ENCODE data around the gene SFXN4. TPM values are rescaled to one million over a fixed set of nuclear protein-coding genes. Genes with fewer than 3 reads are reported as not detected.

Gene SFXN4
- total and polyA plus RNA-seq, 2 of the 13 experiments (the other 11 are each of a cell fraction or from before 2014, with no cell fraction given), result 47.7 to 64.9 TPM

DNA sequence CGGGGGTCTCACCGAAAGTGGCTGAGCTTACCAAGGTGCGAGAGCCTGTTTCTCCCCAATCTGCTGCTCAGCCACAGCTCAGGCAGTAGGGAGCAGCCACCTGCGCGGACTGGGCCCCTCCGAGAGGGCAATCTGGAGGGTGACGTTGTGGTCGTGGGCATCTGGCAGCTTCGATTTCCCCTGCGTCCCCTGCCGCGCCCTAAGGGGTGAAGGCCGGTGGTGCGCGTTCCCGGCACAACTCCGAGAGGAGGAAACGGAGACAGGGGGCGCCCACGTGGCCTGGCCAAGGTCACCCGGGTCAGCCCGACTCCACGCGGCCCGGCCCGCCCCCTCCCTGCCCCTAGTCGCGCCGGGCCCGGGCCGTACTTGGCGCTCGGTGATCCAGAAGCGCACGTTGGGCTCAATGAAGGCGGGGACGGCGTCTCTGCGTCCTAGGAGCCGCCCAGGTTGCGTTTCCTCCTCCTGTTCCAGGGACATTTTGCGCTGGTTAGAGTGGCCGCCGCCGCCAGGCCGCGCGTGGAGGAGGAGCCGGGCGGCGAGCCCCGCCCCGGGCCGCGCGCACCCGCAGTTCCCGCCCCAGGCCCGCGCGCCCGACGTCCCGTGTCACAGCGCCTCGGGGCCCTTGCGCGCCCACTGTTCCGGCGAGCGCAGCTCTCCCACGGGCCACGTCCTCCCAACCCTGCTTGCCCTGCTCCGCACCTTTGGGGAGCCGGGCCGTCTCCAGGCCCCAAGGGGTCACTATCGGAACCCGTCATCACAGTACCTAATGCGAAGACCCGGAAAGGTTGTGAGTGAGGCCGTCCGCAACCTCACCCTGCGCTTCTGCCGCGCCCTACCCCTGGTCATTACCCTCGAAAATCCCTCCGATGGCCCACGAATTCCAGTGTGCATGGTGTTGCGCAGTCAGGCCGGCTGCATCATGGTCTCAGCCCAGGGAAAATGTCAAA is at the start of gene SFXN4 (continued):
- TF ChIP-seq ZNF773 (CRISPR knock-in tag; IDR thresholded peaks at IDR 0.05; ENCODE audit: borderline replicate concordance) (no peak), JDP2 (CRISPR knock-in tag; IDR thresholded peaks at IDR 0.05; ENCODE audit: borderline replicate concordance) (no peak), SNAI1 (CRISPR knock-in tag; IDR thresholded peaks at IDR 0.05; ENCODE audit: borderline replicate concordance) (peak; percentile 26; the same call in 1 of the 2 replicates), ZNF3 (CRISPR knock-in tag; IDR thresholded peaks at IDR 0.05) (no peak), RBFOX2 (IDR thresholded peaks at IDR 0.05; ENCODE audit: low read depth, low read length) (peak; percentile 93), ZNF138 (CRISPR knock-in tag; IDR thresholded peaks at IDR 0.05; ENCODE audit: low read depth) (peak; percentile 21; the same call in 1 of the 2 replicates), BATF2 (CRISPR knock-in tag; IDR thresholded peaks at IDR 0.05) (0 out of 2 replicates have a peak, but pooled peaks have one; percentile 28), AHR (CRISPR knock-in tag; IDR thresholded peaks at IDR 0.05) (peak; percentile 94), TOE1 (CRISPR knock-in tag; IDR thresholded peaks at IDR 0.05) (0 out of 2 replicates have a peak, but pooled peaks have one; percentile 18), ZNF512 (CRISPR knock-in tag; IDR thresholded peaks at IDR 0.05) (0 out of 2 replicates have a peak, but pooled peaks have one; percentile 34), ZNF18 (CRISPR knock-in tag; IDR thresholded peaks at IDR 0.05; ENCODE audit: insufficient replicate concordance) (peak; percentile 91), STAT6 (CRISPR knock-in tag; IDR thresholded peaks at IDR 0.05; ENCODE audit: borderline replicate concordance) (no peak), MATR3 (CRISPR knock-in tag; IDR thresholded peaks at IDR 0.05) (no peak)
- TF ChIP-seq, protein P1, sequence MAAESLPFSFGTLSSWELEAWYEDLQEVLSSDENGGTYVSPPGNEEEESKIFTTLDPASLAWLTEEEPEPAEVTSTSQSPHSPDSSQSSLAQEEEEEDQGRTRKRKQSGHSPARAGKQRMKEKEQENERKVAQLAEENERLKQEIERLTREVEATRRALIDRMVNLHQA (CRISPR knock-in tag; IDR thresholded peaks at IDR 0.05), result no peak
- TF ChIP-seq, protein P2, sequence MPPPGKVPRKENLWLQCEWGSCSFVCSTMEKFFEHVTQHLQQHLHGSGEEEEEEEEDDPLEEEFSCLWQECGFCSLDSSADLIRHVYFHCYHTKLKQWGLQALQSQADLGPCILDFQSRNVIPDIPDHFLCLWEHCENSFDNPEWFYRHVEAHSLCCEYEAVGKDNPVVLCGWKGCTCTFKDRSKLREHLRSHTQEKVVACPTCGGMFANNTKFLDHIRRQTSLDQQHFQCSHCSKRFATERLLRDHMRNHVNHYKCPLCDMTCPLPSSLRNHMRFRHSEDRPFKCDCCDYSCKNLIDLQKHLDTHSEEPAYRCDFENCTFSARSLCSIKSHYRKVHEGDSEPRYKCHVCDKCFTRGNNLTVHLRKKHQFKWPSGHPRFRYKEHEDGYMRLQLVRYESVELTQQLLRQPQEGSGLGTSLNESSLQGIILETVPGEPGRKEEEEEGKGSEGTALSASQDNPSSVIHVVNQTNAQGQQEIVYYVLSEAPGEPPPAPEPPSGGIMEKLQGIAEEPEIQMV (CRISPR knock-in tag; IDR thresholded peaks at IDR 0.05; ENCODE audit: low read depth), result no peak
- TF ChIP-seq, protein P3, sequence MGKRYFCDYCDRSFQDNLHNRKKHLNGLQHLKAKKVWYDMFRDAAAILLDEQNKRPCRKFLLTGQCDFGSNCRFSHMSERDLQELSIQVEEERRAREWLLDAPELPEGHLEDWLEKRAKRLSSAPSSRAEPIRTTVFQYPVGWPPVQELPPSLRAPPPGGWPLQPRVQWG (CRISPR knock-in tag; IDR thresholded peaks at IDR 0.05; ENCODE audit: borderline replicate concordance, low read depth), result no peak
